HepG2 (cell line): ENCODE results near the gene TMPO. TPM values are rescaled to one million over a fixed set of nuclear protein-coding genes. Genes with fewer than 3 reads are reported as not detected.

ENCODE experiments used
- JUND ChIP-seq: sonication (generic); formaldehyde crosslinking; IDR thresholded peaks from 2 replicates; pipeline ENCODE4 v1.8.0; 2022; ENCODE audit warnings: mild to moderate bottlenecking, missing genetic modification reagents
- MAFF ChIP-seq: IDR thresholded peaks from 2 replicates; pipeline ENCODE4 v1.6.1; 2011; ENCODE audit warnings: low read depth, low read length, improper control_type of control experiment
- MIER3 ChIP-seq: IDR thresholded peaks from 2 replicates; pipeline ENCODE4 v1.6.1; 2016; ENCODE audit warnings: missing compliant biosample characterization, borderline replicate concordance
- NFKB2 ChIP-seq: sonication (generic); formaldehyde crosslinking; IDR thresholded peaks from 2 replicates; pipeline ENCODE4 v1.4.0; 2020; ENCODE audit warnings: missing genetic modification reagents, borderline replicate concordance
- SMYD3 ChIP-seq: sonication (generic); formaldehyde crosslinking; IDR thresholded peaks from 2 replicates; pipeline ENCODE4 v1.8.1; 2023; ENCODE audit warnings: mild to moderate bottlenecking, missing genetic modification reagents
- SP2 ChIP-seq: sonication (generic); formaldehyde crosslinking; IDR thresholded peaks from 2 replicates; pipeline ENCODE4 v1.5.1; 2020; ENCODE audit warnings: mild to moderate bottlenecking, missing genetic modification reagents
- ZBTB21 ChIP-seq: sonication (generic); formaldehyde crosslinking; IDR thresholded peaks from 2 replicates; pipeline ENCODE4 v1.4.0; 2020; ENCODE audit warnings: missing genetic modification reagents
- ZFAT ChIP-seq: sonication (generic); formaldehyde crosslinking; conservative IDR thresholded peaks from 2 replicates; pipeline ENCODE4 v1.8.1; 2023; ENCODE audit warnings: missing genetic modification reagents, inconsistent platforms
- ZFP36L2 ChIP-seq: sonication (generic); formaldehyde crosslinking; IDR thresholded peaks from 2 replicates; pipeline ENCODE4 v1.4.0; 2020; ENCODE audit warnings: missing genetic modification reagents
- ZFP82 ChIP-seq: sonication (generic); formaldehyde crosslinking; IDR thresholded peaks from 2 replicates; pipeline ENCODE4 v1.5.1; 2020; ENCODE audit warnings: mild to moderate bottlenecking, missing genetic modification reagents, borderline replicate concordance
- ZNF33B ChIP-seq: sonication (generic); formaldehyde crosslinking; IDR thresholded peaks from 2 replicates; pipeline ENCODE4 v1.5.1; 2020; ENCODE audit warnings: mild to moderate bottlenecking, missing genetic modification reagents
- ZNF720 ChIP-seq: sonication (generic); formaldehyde crosslinking; IDR thresholded peaks from 2 replicates; pipeline ENCODE4 v1.4.0; 2020; ENCODE audit warnings: missing genetic modification reagents
- ZSCAN30 ChIP-seq: sonication (generic); formaldehyde crosslinking; IDR thresholded peaks from 2 replicates; pipeline ENCODE4 v1.5.0; 2020; ENCODE audit warnings: mild to moderate bottlenecking, missing genetic modification reagents
- polyA plus RNA-seq, 8 experiments: library from polyadenylated mRNA; depleted of rRNA in 3 of 8; stranded (reverse) in 7 of 8; unstranded in 1 of 8; fragments of >200 nt; fragmentation: Illumina TruSeq in 4 of 8; extraction: Trizol in 4 of 8; gene quantifications; 2 replicates each; pipeline versions ENCODE4 v1.2.1 to v1.2.3, GENCODE V29; 2011 to 2016; ENCODE audit warnings: low read depth in 4 of 8, missing spikeins in 1 of 8, mixed read lengths in 1 of 8; ENCODE audit not compliant: insufficient read depth in 1 of 8
- total RNA-seq, 5 experiments: library from RNA; depleted of rRNA; stranded (reverse); fragments of >200 nt; fragmentation: Illumina TruSeq; extraction: Trizol; gene quantifications; 2 replicates each; pipeline ENCODE4 v1.2.3, GENCODE V29; 2016; ENCODE audit warnings: low read depth in 1 of 5
- TF ChIP-seq, protein P1 (sequence below): IDR thresholded peaks from 2 replicates; pipeline ENCODE4 v1.6.1; 2012; ENCODE audit warnings: inconsistent platforms
- TF ChIP-seq, protein P2 (sequence below), 2 experiments: sonication (generic) in 1 of 2; formaldehyde crosslinking in 1 of 2; IDR thresholded peaks; 2 replicates each; pipeline versions ENCODE4 v1.4.0 to v1.6.1; 2016 to 2020; ENCODE audit warnings: borderline replicate concordance in 1 of 2, low read depth in 1 of 2, mild to moderate bottlenecking in 1 of 2, missing genetic modification reagents in 1 of 2
- TF ChIP-seq, protein P3 (sequence below): sonication (generic); formaldehyde crosslinking; IDR thresholded peaks from 2 replicates; pipeline ENCODE4 v1.4.0; 2020; ENCODE audit warnings: mild to moderate bottlenecking, missing genetic modification reagents
- TF ChIP-seq, protein P4 (sequence below): IDR thresholded peaks from 2 replicates; pipeline ENCODE4 v1.6.1; 2016; ENCODE audit warnings: low read depth, control low read depth
- TF ChIP-seq, protein P5 (sequence below): sonication (generic); formaldehyde crosslinking; IDR thresholded peaks from 2 replicates; pipeline ENCODE4 v1.4.0; 2020; ENCODE audit warnings: missing genetic modification reagents, mild to moderate bottlenecking, borderline replicate concordance

TMPO gene
- total and polyA plus RNA-seq, 2 of the 13 experiments (the other 11 are each of a cell fraction or from before 2014, with no cell fraction given), result 24.2 to 167 TPM

DNA sequence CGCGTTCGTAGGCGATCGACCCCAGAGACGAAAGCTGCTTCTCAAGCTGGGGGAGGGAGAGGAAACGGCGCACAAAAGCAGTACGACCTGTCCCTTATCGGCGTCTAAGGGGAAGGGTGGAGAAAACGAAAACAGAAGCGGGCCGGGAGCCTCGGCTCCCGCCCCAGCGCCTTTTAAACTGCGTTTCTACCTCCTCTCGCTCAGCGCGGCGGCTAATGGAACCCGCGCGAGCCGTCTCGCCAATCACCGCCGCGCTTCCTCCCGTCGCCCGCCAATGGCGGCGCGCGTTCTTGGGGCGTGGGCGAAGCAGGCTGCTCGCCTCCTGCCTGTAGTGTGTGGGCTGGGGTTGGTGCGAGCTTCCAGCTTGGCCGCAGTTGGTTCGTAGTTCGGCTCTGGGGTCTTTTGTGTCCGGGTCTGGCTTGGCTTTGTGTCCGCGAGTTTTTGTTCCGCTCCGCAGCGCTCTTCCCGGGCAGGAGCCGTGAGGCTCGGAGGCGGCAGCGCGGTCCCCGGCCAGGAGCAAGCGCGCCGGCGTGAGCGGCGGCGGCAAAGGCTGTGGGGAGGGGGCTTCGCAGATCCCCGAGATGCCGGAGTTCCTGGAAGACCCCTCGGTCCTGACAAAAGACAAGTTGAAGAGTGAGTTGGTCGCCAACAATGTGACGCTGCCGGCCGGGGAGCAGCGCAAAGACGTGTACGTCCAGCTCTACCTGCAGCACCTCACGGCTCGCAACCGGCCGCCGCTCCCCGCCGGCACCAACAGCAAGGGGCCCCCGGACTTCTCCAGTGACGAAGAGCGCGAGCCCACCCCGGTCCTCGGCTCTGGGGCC, at the start of gene TMPO (continued):
- TF ChIP-seq, protein P1, sequence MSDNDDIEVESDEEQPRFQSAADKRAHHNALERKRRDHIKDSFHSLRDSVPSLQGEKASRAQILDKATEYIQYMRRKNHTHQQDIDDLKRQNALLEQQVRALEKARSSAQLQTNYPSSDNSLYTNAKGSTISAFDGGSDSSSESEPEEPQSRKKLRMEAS, result peak; percentile 85
- TF ChIP-seq JUND (no peak), ZNF33B (CRISPR knock-in tag) (0 out of 2 replicates have a peak, but pooled peaks have one; percentile 52), ZBTB21 (CRISPR knock-in tag) (no peak), SMYD3 (CRISPR knock-in tag) (no peak), ZFAT (CRISPR knock-in tag) (peak; percentile 26; the same call in 1 of the 2 replicates), ZSCAN30 (CRISPR knock-in tag) (peak; percentile 61; the same call in 1 of the 2 replicates), MAFF (no peak), SP2 (CRISPR knock-in tag) (0 out of 2 replicates have a peak, but pooled peaks have one; percentile 7), ZFP82 (CRISPR knock-in tag) (no peak), MIER3 (0 out of 2 replicates have a peak, but pooled peaks have one; percentile 24), NFKB2 (CRISPR knock-in tag) (peak; percentile 53; the same call in 1 of the 2 replicates), ZNF720 (CRISPR knock-in tag) (no peak), ZFP36L2 (no peak)
- TF ChIP-seq, protein P2, sequence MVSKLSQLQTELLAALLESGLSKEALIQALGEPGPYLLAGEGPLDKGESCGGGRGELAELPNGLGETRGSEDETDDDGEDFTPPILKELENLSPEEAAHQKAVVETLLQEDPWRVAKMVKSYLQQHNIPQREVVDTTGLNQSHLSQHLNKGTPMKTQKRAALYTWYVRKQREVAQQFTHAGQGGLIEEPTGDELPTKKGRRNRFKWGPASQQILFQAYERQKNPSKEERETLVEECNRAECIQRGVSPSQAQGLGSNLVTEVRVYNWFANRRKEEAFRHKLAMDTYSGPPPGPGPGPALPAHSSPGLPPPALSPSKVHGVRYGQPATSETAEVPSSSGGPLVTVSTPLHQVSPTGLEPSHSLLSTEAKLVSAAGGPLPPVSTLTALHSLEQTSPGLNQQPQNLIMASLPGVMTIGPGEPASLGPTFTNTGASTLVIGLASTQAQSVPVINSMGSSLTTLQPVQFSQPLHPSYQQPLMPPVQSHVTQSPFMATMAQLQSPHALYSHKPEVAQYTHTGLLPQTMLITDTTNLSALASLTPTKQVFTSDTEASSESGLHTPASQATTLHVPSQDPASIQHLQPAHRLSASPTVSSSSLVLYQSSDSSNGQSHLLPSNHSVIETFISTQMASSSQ (IDR thresholded peaks at IDR 0.05; ENCODE audit: low read depth), result no peak
- TF ChIP-seq, protein P2 (CRISPR knock-in tag; IDR thresholded peaks at IDR 0.05; ENCODE audit: borderline replicate concordance), result peak; percentile 10; the same call in 1 of the 2 replicates
- TF ChIP-seq, protein P3, sequence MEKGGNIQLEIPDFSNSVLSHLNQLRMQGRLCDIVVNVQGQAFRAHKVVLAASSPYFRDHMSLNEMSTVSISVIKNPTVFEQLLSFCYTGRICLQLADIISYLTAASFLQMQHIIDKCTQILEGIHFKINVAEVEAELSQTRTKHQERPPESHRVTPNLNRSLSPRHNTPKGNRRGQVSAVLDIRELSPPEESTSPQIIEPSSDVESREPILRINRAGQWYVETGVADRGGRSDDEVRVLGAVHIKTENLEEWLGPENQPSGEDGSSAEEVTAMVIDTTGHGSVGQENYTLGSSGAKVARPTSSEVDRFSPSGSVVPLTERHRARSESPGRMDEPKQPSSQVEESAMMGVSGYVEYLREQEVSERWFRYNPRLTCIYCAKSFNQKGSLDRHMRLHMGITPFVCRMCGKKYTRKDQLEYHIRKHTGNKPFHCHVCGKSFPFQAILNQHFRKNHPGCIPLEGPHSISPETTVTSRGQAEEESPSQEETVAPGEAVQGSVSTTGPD (CRISPR knock-in tag), result no peak
- TF ChIP-seq, protein P4, sequence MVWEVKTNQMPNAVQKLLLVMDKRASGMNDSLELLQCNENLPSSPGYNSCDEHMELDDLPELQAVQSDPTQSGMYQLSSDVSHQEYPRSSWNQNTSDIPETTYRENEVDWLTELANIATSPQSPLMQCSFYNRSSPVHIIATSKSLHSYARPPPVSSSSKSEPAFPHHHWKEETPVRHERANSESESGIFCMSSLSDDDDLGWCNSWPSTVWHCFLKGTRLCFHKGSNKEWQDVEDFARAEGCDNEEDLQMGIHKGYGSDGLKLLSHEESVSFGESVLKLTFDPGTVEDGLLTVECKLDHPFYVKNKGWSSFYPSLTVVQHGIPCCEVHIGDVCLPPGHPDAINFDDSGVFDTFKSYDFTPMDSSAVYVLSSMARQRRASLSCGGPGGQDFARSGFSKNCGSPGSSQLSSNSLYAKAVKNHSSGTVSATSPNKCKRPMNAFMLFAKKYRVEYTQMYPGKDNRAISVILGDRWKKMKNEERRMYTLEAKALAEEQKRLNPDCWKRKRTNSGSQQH (CRISPR knock-in tag), result no peak
- TF ChIP-seq, protein P5, sequence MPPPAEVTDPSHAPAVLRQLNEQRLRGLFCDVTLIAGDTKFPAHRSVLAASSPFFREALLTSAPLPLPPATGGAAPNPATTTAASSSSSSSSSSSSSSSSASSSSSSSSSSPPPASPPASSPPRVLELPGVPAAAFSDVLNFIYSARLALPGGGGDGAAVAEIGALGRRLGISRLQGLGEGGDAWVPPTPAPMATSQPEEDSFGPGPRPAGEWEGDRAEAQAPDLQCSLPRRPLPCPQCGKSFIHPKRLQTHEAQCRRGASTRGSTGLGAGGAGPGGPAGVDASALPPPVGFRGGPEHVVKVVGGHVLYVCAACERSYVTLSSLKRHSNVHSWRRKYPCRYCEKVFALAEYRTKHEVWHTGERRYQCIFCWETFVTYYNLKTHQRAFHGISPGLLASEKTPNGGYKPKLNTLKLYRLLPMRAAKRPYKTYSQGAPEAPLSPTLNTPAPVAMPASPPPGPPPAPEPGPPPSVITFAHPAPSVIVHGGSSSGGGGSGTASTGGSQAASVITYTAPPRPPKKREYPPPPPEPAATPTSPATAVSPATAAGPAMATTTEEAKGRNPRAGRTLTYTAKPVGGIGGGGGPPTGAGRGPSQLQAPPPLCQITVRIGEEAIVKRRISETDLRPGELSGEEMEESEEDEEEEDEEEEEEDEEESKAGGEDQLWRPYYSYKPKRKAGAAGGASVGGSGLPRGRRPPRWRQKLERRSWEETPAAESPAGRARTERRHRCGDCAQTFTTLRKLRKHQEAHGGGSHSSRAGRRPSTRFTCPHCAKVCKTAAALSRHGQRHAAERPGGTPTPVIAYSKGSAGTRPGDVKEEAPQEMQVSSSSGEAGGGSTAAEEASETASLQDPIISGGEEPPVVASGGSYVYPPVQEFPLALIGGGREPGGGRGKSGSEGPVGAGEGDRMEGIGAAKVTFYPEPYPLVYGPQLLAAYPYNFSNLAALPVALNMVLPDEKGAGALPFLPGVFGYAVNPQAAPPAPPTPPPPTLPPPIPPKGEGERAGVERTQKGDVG, result no peak
